HFF-Myc (cell line): ENCODE measurements around the gene TMUB1.

ENCODE experiments used
- DNase-seq: peaks from one replicate; pipeline ENCODE4 v3.0.0-alpha.2; 2011; ENCODE audit warnings: low read depth; ENCODE audit errors: extremely low read depth
- H3K4me3 ChIP-seq: replicated peaks from 2 replicates; pipeline ENCODE4 v1.5.1; 2011; ENCODE audit warnings: low read depth, mild to moderate bottlenecking, control low read depth, low read length
- TF ChIP-seq, protein P1 (sequence below): IDR thresholded peaks from 2 replicates; pipeline ENCODE4 v1.5.1; 2012; ENCODE audit warnings: mild to moderate bottlenecking, low read depth, low read length, control low read depth; ENCODE audit errors: missing control alignments

The TMUB1 gene

DNA sequence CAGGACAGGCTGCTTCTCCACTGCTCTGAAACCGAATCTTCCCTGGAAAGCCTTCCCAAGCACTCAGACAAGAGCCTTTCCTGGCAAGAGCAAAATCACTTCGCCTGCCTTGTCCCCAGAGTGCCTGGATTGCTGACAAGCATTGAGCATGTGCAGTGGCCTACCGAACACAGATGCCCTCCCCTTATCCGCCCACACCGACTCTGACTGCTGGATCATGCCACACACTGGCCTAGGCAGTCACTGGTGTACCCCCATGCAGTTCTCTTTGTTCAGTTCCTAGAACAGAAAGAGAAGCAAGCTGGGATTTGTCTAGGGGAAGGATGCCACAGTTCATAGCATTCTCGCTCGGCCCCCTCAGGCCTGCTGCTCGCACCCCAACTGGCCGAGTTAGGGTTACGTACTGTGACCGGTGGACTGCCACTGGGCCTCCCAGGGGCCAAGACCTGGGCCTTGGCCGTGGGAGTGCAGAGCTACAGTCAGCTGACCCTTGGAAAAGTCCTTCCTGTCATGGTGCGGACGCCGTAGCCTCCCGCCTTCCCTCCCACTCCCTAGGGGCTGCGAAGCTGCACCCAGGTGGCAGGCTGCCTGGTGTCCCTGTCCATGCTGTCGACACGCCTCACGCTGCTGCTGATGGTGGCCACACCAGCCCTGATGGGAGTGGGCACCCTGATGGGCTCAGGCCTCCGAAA, 48.1 kb downstream of the TMUB1 start:
- H3K4me3 ChIP-seq, result no peak overlapping the region
- DNase-seq, result no peak
- TF ChIP-seq, protein P1, sequence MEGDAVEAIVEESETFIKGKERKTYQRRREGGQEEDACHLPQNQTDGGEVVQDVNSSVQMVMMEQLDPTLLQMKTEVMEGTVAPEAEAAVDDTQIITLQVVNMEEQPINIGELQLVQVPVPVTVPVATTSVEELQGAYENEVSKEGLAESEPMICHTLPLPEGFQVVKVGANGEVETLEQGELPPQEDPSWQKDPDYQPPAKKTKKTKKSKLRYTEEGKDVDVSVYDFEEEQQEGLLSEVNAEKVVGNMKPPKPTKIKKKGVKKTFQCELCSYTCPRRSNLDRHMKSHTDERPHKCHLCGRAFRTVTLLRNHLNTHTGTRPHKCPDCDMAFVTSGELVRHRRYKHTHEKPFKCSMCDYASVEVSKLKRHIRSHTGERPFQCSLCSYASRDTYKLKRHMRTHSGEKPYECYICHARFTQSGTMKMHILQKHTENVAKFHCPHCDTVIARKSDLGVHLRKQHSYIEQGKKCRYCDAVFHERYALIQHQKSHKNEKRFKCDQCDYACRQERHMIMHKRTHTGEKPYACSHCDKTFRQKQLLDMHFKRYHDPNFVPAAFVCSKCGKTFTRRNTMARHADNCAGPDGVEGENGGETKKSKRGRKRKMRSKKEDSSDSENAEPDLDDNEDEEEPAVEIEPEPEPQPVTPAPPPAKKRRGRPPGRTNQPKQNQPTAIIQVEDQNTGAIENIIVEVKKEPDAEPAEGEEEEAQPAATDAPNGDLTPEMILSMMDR, result no peak

DNA sequence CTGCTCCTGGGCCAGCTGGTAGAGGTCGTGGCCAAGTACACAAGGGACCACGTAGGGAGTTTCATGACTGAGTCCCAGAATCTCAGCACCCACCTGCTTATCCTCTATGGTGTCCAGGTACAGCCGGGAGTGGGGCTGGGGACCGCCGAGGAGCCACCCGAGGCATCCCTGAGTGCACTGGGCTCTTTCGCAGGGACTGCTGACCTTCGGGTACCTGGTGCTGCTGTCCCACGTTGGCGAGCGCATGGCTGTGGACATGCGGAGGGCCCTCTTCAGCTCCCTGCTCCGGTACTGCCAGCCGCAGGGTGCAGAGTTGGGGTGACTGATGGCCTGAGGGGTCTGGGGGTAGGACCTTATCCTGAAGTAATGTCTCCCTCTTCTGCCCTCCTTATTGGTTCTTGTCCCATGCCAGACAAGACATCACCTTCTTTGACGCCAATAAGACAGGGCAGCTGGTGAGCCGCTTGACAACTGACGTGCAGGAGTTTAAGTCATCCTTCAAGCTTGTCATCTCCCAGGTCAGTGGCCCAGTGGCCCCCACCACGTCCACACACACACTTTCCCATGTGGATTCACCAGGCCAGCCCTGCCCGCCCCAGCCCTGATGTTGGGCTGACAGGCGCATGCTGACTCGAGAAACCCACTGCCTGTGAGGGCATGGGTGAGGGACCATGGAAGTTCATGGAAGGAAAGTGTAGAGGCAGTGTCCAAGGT, 48.8 kb downstream of the TMUB1 start:
- TF ChIP-seq, protein P1, result no peak
- no peak for DNase-seq

DNA sequence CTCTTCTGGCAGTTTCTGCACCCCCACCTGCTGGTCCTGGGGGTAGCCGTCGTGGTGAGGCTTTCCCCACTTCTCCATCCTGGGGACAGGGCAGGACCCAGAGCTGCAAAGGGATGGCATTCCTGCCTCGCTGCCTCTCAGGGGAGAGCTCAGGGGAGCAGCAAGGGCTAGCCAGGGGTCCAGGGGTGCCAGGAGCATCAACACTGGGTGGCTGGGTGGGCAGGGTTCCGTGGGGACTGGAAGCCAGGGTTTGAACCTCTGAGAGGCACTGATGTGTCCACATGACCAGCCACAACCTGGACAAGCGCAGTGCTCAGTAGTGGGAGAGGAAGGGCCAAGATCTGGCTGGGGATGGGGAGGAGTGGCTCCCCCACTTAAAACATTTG, 49.4 kb downstream of the TMUB1 start:
- TF ChIP-seq, protein P1, result no peak
- H3K4me3 ChIP-seq, result no peak overlapping the region
- DNase-seq, result no peak

More for the DNA sequence above, 48.8 kb downstream of the TMUB1 start:
- no peak overlapping the region for H3K4me3 ChIP-seq

DNA sequence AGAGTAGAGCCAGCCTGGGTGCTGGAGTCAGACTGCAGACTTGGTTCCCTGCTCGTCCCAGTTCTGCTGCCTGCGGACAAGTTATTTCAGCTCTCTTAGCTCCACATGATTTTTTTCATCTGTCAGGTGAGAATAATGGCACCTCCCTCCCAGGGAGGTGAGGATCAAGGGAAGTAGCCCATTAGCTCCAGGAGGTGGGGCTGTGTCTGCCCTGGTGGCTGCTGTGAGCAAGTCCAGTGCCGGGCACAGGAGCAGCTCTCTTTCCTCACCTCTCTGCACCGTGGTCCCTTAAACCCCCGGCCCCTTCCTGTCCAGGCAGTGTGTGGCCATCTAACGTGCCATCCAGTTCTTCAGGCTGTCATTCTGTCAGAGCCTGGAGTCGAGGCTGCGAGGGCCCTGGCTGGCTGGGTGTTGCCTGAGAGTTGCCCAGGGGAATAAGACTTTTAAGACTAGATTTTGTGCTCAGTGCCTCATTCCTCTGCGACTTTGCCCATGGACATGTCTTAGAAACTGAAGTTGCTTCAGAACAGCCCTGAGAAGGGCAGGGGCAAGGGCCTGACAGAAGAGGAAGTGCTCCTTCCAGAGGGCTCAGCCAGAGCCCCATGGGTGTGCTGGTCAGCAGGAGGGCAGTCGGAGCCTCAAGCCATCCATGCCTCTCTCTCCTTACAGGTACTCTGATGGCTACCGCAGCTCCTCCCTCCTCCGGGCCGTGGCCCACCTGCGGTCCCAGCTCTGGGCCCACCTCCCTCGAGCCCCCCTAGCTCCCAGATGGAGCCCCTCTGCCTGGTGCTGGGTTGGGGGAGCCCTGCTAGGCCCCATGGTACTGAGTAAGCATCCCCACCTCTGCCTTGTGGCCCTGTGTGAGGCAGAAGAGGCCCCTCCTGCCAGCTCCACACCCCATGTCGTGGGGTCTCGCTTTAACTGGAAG, 50.1 kb downstream of the TMUB1 start:
- no peak for DNase-seq
- TF ChIP-seq, protein P1, result no peak

More for the DNA sequence above, 50.1 kb downstream of the TMUB1 start:
- no peak overlapping the region for H3K4me3 ChIP-seq
